SIG-M5 treated with dmso at 0.1 percent for 504 hours (cell line): Measurements from ENCODE around the gene PLEKHG4B.
"Not testable (repeated sequence)": the region's sequence is repeated elsewhere in the genome, so short reads cannot be mapped to it uniquely, and the experiment has no call there.

Source experiments
- DNase-seq: peaks from one replicate; lab custom pipeline; 2025; ENCODE audit not compliant: unreplicated experiment; lab: John Stamatoyannopoulos, UW

The PLEKHG4B gene

DNA sequence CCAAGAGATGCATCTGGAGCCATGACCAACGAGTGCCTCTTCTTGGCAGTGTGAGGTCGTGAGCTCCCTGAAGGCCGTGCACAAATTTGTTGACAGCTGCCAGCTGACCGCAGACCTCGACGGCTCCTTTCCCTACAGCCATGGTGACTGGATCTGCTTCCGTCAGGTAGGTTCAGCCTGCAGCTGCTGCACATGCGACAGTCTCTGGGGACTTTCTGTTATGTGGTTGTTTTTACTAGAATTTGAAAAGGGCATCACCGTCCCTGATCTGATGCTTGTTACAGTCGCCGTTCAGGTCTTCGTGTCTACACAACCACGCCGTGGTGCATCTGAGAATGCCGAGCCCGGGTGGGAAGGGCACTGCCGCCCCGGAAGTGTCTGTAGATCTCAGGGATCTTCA is 62.9 kb downstream of the PLEKHG4B start:
- no peak for DNase-seq

- DNase-seq: no peak
These were observed 63.9 kb downstream of the PLEKHG4B start for GRCh38 chr5:155651-156410.

DNA sequence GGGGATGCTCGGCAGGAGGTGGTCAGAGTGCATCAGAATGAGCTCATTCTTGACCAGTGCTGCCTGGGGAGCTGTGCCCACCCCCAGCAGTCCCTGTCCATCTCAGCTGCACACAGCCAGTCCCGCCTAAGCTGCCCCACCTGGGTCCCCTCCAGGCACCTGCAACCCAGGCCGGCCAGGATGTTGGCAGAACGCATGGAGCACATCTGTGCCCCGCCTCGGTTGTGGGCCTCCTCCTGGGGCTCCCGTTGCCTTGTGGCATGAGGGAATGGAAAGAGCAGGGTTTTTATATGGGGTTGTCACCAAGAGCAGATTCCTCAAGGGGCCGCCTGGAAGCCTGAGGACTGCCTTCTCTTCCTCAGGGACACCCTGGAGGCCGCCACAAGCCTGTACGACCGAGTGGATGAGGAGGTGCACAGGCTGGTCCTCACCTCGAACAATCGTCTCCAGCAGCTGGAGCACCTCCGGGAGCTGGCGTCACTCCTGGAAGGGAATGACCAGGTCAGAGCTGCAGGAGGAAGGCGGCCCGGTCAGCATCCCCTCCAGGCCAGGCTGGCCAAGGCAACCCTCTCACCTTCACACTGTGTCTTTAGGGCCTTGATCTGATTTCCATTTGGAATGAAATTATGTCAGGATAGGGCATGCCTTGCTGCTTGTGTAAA is 64.6 kb downstream of the PLEKHG4B start:
- no peak for DNase-seq

- DNase-seq: no peak
These were observed 65.3 kb downstream of the PLEKHG4B start for GRCh38 chr5:157126-157715.

- DNase-seq: no peak
These were observed 65.8 kb downstream of the PLEKHG4B start for GRCh38 chr5:157801-158200.

DNA sequence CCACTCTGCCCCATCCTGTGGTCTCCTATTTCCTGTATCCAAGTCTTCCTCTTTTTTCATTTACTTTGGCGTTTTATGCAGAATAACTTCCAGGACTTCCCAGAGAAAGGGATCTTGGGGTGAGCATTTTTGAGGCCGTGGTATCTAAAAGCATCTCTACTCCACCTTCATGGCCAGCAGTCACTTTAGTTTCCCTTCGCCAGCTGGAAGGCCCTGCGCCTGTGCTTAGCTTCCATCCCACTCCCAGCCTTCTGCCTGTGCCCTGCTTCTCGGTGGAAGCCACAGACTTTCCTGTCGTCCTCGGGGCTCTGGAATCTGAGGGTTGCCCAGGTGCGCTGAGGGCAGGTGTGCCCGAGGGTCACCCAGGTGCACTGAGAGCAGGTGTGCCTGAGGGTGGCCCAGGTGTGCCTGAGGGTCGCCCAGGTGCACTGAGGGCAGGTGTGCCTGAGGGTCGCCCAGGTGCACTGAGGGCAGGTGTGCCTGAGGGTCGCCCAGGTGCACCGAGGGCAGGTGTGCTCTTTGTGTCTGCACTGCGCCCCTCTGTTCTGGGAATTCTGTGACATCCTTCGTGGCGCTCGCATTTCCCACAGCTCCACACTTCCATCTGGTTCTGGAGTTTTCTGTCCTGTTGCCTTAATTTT is 67.0 kb downstream of the PLEKHG4B start:
- DNase-seq: no peak

DNA sequence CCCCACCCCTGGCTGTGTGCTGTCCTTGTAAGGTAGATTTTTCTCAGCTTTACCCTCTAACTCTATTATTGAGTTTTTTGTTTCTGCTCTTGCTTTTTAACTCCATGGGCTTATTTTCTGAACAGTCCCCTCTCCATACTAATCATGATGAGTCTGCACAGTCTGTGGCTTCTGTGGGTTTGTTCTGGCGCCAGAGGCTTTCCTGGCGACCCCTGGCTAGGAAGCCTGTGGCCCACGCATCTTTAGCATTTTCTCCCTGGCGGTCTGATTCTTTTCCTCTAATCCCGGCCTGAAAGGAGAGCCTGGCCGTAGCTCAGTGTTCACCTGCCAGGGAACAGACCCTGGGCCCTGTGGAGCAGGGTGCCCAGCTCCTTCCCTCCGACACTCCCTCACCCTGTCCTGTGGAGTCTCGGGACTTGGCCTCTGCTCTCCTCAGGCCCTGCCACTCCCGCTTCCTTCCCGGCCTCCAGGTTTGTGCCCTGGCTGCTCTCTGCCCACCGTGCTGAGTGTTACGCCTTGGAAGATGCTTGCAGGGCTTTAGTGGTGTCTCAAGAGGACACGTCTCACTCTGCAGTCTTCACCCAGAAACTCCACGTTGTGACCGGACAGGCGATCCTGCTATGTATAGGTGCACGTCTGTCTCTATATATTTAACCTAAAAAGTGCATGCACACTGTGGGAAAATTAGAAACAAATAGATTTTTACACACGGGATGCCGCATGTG is 67.6 kb downstream of the PLEKHG4B start:
- no peak for DNase-seq

DNA sequence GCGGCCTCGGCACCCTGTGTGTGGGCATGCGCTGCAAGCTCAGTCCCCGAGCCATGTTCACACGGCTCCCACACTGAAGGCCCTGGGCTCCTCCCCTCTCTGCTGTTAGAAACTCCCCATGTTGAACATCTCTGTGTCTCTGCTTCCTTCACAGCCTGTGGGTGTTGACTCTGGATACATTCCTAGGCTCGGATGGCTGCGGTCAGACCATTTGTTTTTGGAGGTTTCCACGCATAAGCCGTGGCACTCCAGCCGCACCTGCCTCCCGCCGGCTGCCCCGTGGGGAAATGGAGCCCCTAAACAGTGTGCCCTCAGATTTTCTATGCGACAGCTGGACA is 68.2 kb downstream of the PLEKHG4B start:
- DNase-seq: no peak

DNA sequence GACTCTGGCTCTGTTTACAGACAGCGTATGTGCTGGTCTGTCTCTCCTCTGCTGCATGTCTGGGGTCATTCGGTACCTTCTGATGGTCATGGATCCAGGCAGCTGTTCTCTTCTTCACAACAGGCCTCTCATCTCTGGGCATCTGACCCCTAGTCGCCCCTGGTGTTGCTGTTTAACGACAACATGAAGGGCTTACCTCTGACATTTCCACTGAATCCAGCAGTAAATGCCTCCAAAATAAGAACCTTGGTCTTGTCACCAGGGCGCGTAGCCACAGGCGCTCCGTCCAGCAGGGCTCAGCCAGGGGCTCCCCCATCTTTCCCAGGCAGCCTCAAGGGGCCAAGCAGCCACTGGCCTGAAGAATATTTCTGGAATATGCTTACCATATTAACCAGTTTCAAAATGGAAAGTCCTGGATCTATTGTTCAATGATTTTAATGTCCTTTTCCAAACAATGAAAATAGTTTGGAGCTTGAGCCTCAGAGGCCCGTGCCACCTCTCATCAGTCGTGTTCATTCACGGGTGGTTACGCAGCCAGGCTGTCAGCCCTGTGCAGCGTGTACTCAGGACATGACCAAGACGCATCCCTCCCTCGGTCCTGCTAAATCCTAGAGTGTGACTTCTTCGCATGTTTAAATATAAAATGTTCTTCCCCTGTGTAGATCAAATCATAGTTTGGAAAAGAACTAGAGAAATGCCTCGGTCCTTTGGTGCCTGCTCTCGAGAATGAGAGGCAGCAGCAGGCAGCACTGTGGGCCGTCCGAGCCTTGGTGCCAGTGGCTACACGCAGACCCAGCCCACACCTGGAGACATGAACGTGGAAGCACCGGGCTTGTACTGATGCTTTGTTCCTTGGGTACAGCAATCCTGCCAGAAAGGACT is 69.2 kb downstream of the PLEKHG4B start:
- no peak for DNase-seq

- DNase-seq: no peak
These were observed 69.8 kb downstream of the PLEKHG4B start for GRCh38 chr5:161803-162110.

DNA sequence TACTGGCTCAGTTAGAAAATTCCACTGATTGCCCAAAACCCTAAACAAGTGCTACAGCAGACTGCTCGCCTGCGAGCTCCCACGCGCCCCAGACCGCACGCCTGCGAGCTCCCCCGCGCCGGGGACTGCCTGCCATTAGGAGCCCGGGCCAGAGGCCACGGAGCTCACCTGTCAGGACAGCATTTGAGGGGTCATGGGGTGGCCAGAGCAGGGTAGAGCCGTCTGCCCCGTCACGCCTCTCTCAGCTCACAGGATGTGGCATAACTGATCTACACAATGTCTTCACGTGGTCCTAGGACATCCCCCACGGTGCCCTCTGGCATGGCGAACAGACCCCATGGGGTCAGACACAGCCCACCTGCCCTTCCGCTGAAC is 70.2 kb downstream of the PLEKHG4B start:
- DNase-seq: no peak

- no peak for DNase-seq
These were observed 70.8 kb downstream of the PLEKHG4B start for GRCh38 chr5:162565-163337.

- DNase-seq: no peak
These were observed 71.3 kb downstream of the PLEKHG4B start for GRCh38 chr5:163338-163620.

GRCh38 chr5:163841-164240 is 71.9 kb downstream of the PLEKHG4B start:
- DNase-seq: no peak

- DNase-seq: no peak
These were observed 72.3 kb downstream of the PLEKHG4B start for GRCh38 chr5:164244-164643.

DNA sequence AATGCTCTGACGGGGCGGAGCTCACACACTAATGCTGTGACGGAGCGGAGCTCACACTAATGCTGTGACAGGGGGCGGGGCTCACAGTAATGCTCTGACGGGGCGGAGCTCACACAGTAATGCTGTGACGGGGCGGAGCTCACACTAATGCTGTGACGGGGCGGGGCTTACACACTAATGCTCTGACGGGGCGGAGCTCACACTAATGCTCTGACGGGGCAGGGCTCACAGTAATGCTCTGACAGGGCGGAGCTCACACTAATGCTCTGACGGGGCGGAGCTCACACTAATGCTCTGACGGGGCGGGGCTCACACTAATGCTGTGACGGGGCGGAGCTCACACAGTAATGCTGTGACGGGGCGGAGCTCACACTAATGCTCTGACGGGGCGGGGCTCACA is 72.8 kb downstream of the PLEKHG4B start:
- not testable (repeated sequence) for DNase-seq

- no peak for DNase-seq
These were observed 74.7 kb downstream of the PLEKHG4B start for GRCh38 chr5:166441-167372.

GRCh38 chr5:167511-167910 is 75.5 kb downstream of the PLEKHG4B start:
- DNase-seq: no peak
